Airway epithelial cell (primary cell): ENCODE data around the gene TNFAIP8. TPM values are rescaled to one million over a fixed set of nuclear protein-coding genes. Genes with fewer than 3 reads are reported as not detected.

Experiments
- total RNA-seq: library from RNA; depleted of rRNA; stranded (reverse); fragments of >200 nt; gene quantifications from 2 replicates; pipeline ENCODE4 v1.2.3, GENCODE V29; 2015

TNFAIP8 gene
- total RNA-seq = 30.5 and 31.9 TPM in 2 replicates

DNA sequence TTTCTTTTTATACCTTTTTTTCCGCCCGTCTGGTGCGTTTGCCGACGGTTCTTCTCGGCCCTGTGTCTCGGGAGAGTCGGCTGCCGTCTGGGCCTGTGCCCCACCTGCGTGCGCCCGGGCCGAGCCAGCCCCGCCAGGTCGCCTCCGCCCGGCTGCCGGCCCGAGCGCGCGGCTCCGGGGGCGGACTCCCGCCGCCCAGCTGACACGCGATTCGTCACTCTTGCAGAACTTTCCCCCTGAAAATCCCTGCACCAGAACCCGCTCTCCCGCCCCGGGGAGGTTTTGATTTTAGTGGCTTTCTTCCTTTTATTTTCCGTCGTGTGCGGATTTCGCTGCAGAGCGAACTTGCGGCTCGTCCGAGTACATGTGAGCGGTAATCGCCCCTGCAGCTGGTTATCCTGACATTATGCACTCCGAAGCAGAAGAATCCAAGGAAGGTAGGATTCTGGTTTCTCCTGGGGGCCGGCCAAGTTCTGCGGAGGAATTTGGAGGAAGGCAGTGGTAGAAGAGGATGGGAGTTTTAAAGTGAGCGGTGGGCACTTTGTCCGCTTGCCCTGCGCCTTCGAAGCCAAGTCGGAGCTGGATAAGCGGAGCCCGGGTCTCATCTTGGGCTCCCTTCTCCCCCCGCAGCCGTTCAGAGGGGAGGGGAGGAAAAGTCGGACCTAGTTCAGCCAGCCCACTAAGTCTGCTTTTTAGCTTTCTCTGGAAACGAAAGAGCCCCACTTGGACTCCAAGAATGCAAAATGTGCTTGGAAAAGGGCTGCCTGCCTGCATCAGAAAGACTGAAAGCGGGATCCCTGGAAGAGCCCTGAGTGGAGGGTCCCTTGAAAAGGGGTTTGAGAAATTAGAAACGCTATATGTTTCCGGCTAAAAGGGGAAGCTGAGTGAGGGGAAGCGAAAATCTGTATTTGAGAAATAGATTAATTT, at the start of gene TNFAIP8:
TNFAIP8 (plus strand) TSS at position 335 of the 927 bp plus-strand sequence; CDS start at position 407, 72 bp downstream.

Other genes with a start within 250 kb of the TNFAIP8 start
- 116 and 167 TPM in 2 replicates for gene HSD17B4, start 96.5 kb downstream of the TNFAIP8 start, total RNA-seq